Activated CD8-positive, alpha-beta T cell treated with anti-CD3 and anti-CD28 coated beads for 36 hours (primary cell): ENCODE measurements around the gene MSMB. TPM values are rescaled to one million over a fixed set of nuclear protein-coding genes. Genes with fewer than 3 reads are reported as not detected.

ENCODE experiments used
- ATAC-seq: fragments of 200-7000 bp; cut with Tn5 transposase; one replicate; pipeline ENCODE4 v1.10.0; 2021; ENCODE audit warnings: mild to moderate bottlenecking, moderate library complexity
- CTCF ChIA-PET: fragments of 350-600 bp; sonication (Branson Sonifier 250); formaldehyde crosslinking; loops from one replicate; lab custom pipeline; 2021; ENCODE audit warnings: antibody characterized with exemption; lab: Charles Lee
- POLR2A ChIA-PET: fragments of 350-600 bp; sonication (Branson Sonifier 250); formaldehyde crosslinking; loops from one replicate; lab custom pipeline; 2021; ENCODE audit warnings: antibody characterized with exemption; lab: Charles Lee
- DNase-seq: peaks from one replicate; pipeline ENCODE4 v3.0.0-alpha.2; 2020
- H3K27ac Mint-ChIP-seq: one replicate; pipeline ENCODE4 v1.8.0; 2021; ENCODE audit warnings: mild to moderate bottlenecking, mixed read lengths
- H3K27me3 Mint-ChIP-seq: one replicate; pipeline ENCODE4 v1.8.0; 2021; ENCODE audit warnings: mixed read lengths
- H3K36me3 Mint-ChIP-seq: one replicate; pipeline ENCODE4 v1.8.0; 2021; ENCODE audit warnings: low read depth, mixed read lengths
- H3K4me1 Mint-ChIP-seq: one replicate; pipeline ENCODE4 v1.8.0; 2021; ENCODE audit warnings: low read depth, mixed read lengths
- H3K4me3 Mint-ChIP-seq: one replicate; pipeline ENCODE4 v1.8.0; 2021; ENCODE audit warnings: mild to moderate bottlenecking, moderate library complexity, mixed read lengths
- H3K9me3 Mint-ChIP-seq: one replicate; pipeline ENCODE4 v1.8.0; 2021; ENCODE audit warnings: mixed read lengths
- CTCF ChIP-seq: fragments of 200-600 bp; IDR thresholded peaks from one replicate; pipeline ENCODE4 v1.8.0; 2022; ENCODE audit warnings: antibody characterized with exemption, mild to moderate bottlenecking
- intact Hi-C: fragments of 100-400 bp; cut with micrococcal nuclease; formaldehyde crosslinking; loops from one replicate; pipeline ENCODE4 v1.10.0; 2022
- total RNA-seq, 2 experiments: library from RNA; stranded (reverse); gene quantifications; one replicate each; pipeline ENCODE4 v1.2.3, GENCODE V29; 2021

MSMB gene
- total RNA-seq, 2 experiments from 2014 or later = not detected

GRCh38 chr10:46019569-46020343, 26.3 kb downstream of the MSMB start:
- no peak for ATAC-seq
- ChIA-PET CTCF (interaction anchor here (0.8 to 2.8 kb wide), 5 partner anchors 9 to 785 kb away, joined by 3 to 17 read pairs (median 3); no protein-coding TSS in a partner anchor), POLR2A (interaction anchor here (1.0 to 3.0 kb wide), 2 partner anchors 10 to 12 kb away, joined by 3 to 10 read pairs; no protein-coding TSS in a partner anchor)
- TF ChIP-seq CTCF = no peak
- H3K27me3 Mint-ChIP-seq = no peaks in the 10 kb centered on the region
- H3K36me3 Mint-ChIP-seq = peaks cover 21% of the 10 kb centered on the region
- DNase-seq = peak; percentile 19
- H3K4me3 Mint-ChIP-seq = no peak overlapping the region
- peak overlapping the region; percentile 73 for H3K27ac Mint-ChIP-seq
- no peaks in the 10 kb centered on the region for H3K9me3 Mint-ChIP-seq
- intact Hi-C loops = no loop called here
- H3K4me1 Mint-ChIP-seq = peaks cover 74% of the 10 kb centered on the region

- DNase-seq (no peak), ATAC-seq (no peak)
- ChIA-PET POLR2A (interaction anchor here (3.0 kb wide), 1 partner anchor 12 kb away, joined by 10 read pairs; no protein-coding TSS in a partner anchor), CTCF (interaction anchor here (0.9 to 4.5 kb wide), 4 partner anchors 10 to 210 kb away, joined by 3 to 22 read pairs (median 5); no protein-coding TSS in a partner anchor)
- Mint-ChIP-seq H3K4me3 (no peak overlapping the region), H3K27ac (no peak overlapping the region), H3K36me3 (peaks cover 27% of the 10 kb centered on the region), H3K27me3 (no peaks in the 10 kb centered on the region), H3K4me1 (peaks cover 70% of the 10 kb centered on the region), H3K9me3 (no peaks in the 10 kb centered on the region)
- intact Hi-C loops = no loop called here
- no peak for TF ChIP-seq CTCF
These were observed 26.9 kb downstream of the MSMB start for GRCh38 chr10:46019177-46019528.

GRCh38 chr10:46018453-46019176, 27.5 kb downstream of the MSMB start:
- H3K4me3 Mint-ChIP-seq = no peak overlapping the region

GRCh38 chr10:46017733-46018132, 28.3 kb downstream of the MSMB start:
- no peak for TF ChIP-seq CTCF
- peaks cover 32% of the 10 kb centered on the region for H3K36me3 Mint-ChIP-seq
- ATAC-seq (peak; percentile 27), DNase-seq (no peak)
- H3K4me3 Mint-ChIP-seq = no peak overlapping the region
- ChIA-PET CTCF (interaction anchor here (0.9 to 4.5 kb wide), 4 partner anchors 8 to 212 kb away, joined by 3 to 22 read pairs (median 6); no protein-coding TSS in a partner anchor), POLR2A (interaction anchor here (0.6 to 3.0 kb wide), 3 partner anchors 10 to 16 kb away, joined by 3 to 10 read pairs (median 4); no protein-coding TSS in a partner anchor)
- H3K9me3 Mint-ChIP-seq = no peaks in the 10 kb centered on the region
- H3K27me3 Mint-ChIP-seq = no peaks in the 10 kb centered on the region
- peak overlapping the region; percentile 13 for H3K27ac Mint-ChIP-seq
- peaks cover 58% of the 10 kb centered on the region for H3K4me1 Mint-ChIP-seq
- intact Hi-C loops = no loop called here

More at GRCh38 chr10:46018453-46019176, 27.5 kb downstream of the MSMB start:
- peaks cover 28% of the 10 kb centered on the region for H3K36me3 Mint-ChIP-seq
- intact Hi-C loops = no loop called here
- peak overlapping the region; percentile 13 for H3K27ac Mint-ChIP-seq
- H3K9me3 Mint-ChIP-seq = no peaks in the 10 kb centered on the region
- no peak for TF ChIP-seq CTCF
- H3K27me3 Mint-ChIP-seq = no peaks in the 10 kb centered on the region
- ChIA-PET CTCF (interaction anchor here (0.9 to 4.5 kb wide), 3 partner anchors 11 to 16 kb away, joined by 3 to 22 read pairs (median 5); no protein-coding TSS in a partner anchor), POLR2A (interaction anchor here (0.6 to 3.0 kb wide), 2 partner anchors 11 to 13 kb away, joined by 4 to 10 read pairs; no protein-coding TSS in a partner anchor)
- H3K4me1 Mint-ChIP-seq = peaks cover 65% of the 10 kb centered on the region
- no peak for ATAC-seq
- no peak for DNase-seq
